ENCODE measurements around the gene RTN4RL2. TPM values are rescaled to one million over a fixed set of nuclear protein-coding genes. Genes with fewer than 3 reads are reported as not detected.

Gene RTN4RL2
- total RNA-seq, 4 donors from 2014 or later: 0.48 TPM; not detected in 3

DNA sequence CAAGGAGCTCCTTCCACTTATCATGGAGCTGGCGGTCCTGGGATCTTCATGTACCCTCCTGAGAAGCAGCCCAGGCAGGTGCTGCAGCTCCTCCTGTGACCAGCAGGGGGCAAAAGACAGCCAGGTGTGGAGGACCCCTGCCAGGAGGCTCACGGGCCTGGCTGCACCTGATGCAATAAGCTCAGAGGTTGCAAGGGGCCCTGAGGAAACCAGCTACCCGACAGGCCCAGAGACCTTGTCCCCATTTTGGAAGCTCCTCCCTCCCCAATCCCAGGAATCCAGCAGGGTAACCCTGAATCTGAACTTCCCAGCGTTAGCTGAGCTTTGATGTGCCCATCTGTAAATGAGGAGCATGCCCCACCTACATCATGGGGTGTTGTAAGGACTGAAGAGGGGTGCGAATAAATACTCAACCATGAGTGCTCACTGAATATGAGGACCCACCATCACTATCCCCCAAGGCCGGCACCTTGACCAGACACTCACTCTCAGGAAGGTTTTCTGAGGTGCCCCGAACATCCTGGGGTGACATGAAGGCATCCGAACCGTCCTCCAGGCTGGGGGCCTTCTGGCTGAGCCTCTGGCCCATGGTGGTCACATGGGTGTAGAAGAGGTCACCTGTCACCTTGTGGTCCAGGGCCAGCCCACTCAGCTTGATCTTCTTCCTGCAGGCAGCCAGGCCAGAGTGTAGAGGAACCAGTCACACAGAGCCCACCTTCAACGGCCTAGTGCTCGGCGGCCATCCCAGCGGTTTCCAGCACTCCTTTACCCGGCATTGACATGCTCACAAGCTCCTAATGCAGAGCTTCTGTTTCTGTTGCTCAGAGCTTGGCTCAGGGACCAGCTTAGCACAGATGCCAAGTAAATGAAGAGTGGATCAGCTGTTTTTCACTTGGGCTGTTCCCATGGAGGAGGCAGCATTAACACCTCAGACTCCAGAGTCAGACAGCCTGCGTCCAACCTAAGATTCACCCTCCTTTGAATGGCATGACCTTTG lies 33.5 kb downstream of the RTN4RL2 start:
- no peak overlapping the region for H3K27ac ChIP-seq
- 79 to 100% methylated on average over 1 to 13 of the region's 15 CpGs for WGBS, 2 donors (ENCODE audit: low coverage in 1 of 2)
- H3K4me1 ChIP-seq: peaks cover 0 to 3% (median 1%) of the 10 kb centered on the region in 4 donors
- no peaks in the 10 kb centered on the region for H3K27me3 ChIP-seq
- in situ Hi-C loops (cut with MboI; ENCODE audit: low pct_ligation_motif_present in 1 of 4, low pct_unique_long_range_greater_than_20kb in 1 of 4, low sequenced_read_pairs in 3 of 4): loop anchor here in 3 of 4 donors (5.0 to 25.0 kb wide), 2 partner anchors 33 to 157 kb away; partner anchors contain the start of genes P2RX3 (in 2 of the 3) and SSRP1 (in 2 of the 3)
- H3K36me3 ChIP-seq: no peaks in the 10 kb centered on the region
- no peaks in the 10 kb centered on the region for H3K9me3 ChIP-seq
- intact Hi-C loops (cut with DNase I; ENCODE audit: low total_unique reads): loop anchor here (2.0 kb wide), 1 partner anchor 29 kb away; no protein-coding TSS in a partner anchor
- TF ChIP-seq POLR2A (IDR thresholded peaks at IDR 0.05) (no peak), EP300 (IDR thresholded peaks at IDR 0.05; ENCODE audit: low read depth) (no peak), POLR2AphosphoS5 (IDR thresholded peaks at IDR 0.05) (no peak)
- TF ChIP-seq, protein P1, sequence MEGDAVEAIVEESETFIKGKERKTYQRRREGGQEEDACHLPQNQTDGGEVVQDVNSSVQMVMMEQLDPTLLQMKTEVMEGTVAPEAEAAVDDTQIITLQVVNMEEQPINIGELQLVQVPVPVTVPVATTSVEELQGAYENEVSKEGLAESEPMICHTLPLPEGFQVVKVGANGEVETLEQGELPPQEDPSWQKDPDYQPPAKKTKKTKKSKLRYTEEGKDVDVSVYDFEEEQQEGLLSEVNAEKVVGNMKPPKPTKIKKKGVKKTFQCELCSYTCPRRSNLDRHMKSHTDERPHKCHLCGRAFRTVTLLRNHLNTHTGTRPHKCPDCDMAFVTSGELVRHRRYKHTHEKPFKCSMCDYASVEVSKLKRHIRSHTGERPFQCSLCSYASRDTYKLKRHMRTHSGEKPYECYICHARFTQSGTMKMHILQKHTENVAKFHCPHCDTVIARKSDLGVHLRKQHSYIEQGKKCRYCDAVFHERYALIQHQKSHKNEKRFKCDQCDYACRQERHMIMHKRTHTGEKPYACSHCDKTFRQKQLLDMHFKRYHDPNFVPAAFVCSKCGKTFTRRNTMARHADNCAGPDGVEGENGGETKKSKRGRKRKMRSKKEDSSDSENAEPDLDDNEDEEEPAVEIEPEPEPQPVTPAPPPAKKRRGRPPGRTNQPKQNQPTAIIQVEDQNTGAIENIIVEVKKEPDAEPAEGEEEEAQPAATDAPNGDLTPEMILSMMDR (IDR thresholded peaks at IDR 0.05): peak; percentile 80 to 94 (median 89)
- H3K4me3 ChIP-seq: no peak overlapping the region
- DNase-seq: peak; percentile 68

GRCh38 chr11:57496109-57496820 lies 35.9 kb downstream of the RTN4RL2 start:
- peaks cover 6 to 17% (median 13%) of the 10 kb centered on the region in 4 donors for H3K4me1 ChIP-seq
- WGBS, 2 donors (ENCODE audit: low coverage in 1 of 2): 80 to 85% methylated on average over 5 to 9 of the region's 9 CpGs
- H3K27ac ChIP-seq: no peak overlapping the region
- H3K36me3 ChIP-seq: no peaks in the 10 kb centered on the region
- H3K4me3 ChIP-seq: no peak overlapping the region
- H3K27me3 ChIP-seq: no peaks in the 10 kb centered on the region
- DNase-seq: no peak
- no peak for TF ChIP-seq EP300 (IDR thresholded peaks at IDR 0.05; ENCODE audit: low read depth)
- TF ChIP-seq POLR2AphosphoS5 (IDR thresholded peaks at IDR 0.05): no peak
- TF ChIP-seq, protein P1 (IDR thresholded peaks at IDR 0.05): no peak
- no peak for TF ChIP-seq POLR2A (IDR thresholded peaks at IDR 0.05)
- H3K9me3 ChIP-seq: no peaks in the 10 kb centered on the region
- in situ Hi-C loops (cut with MboI; ENCODE audit: low pct_ligation_motif_present in 1 of 4, low pct_unique_long_range_greater_than_20kb in 1 of 4, low sequenced_read_pairs in 3 of 4) (loop anchor here in 2 of 4 donors (25.0 kb wide), 1 partner anchor 159 kb away; the partner anchor contains the start of genes P2RX3 (in 2 of the 2) and SSRP1 (in 2 of the 2)), intact Hi-C loops (cut with DNase I; ENCODE audit: low total_unique reads) (no loop called here)

- H3K27ac ChIP-seq: no peak overlapping the region
- in situ Hi-C loops (cut with MboI; ENCODE audit: low pct_ligation_motif_present in 1 of 4, low pct_unique_long_range_greater_than_20kb in 1 of 4, low sequenced_read_pairs in 3 of 4): loop anchor here in 2 of 4 donors (25.0 kb wide), 1 partner anchor 160 kb away; the partner anchor contains the start of genes P2RX3 (in 2 of the 2) and SSRP1 (in 2 of the 2)
Observed at GRCh38 chr11:57497303-57498247, 37.2 kb downstream of the RTN4RL2 start.

More at GRCh38 chr11:57497303-57498247, 37.2 kb downstream of the RTN4RL2 start:
- 92 to 93% methylated on average over 11 to 15 of the region's 15 CpGs for WGBS, 2 donors (ENCODE audit: low coverage in 1 of 2)
- no peaks in the 10 kb centered on the region for H3K9me3 ChIP-seq
- no peaks in the 10 kb centered on the region for H3K36me3 ChIP-seq
- H3K4me3 ChIP-seq: no peak overlapping the region
- peaks cover 6 to 17% (median 13%) of the 10 kb centered on the region in 4 donors for H3K4me1 ChIP-seq
- intact Hi-C loops (cut with DNase I; ENCODE audit: low total_unique reads): no loop called here
- no peak for DNase-seq
- TF ChIP-seq POLR2A (IDR thresholded peaks at IDR 0.05): no peak
- TF ChIP-seq, protein P1 (IDR thresholded peaks at IDR 0.05): no peak
- TF ChIP-seq EP300 (IDR thresholded peaks at IDR 0.05; ENCODE audit: low read depth): no peak
- no peak for TF ChIP-seq POLR2AphosphoS5 (IDR thresholded peaks at IDR 0.05)
- H3K27me3 ChIP-seq: no peaks in the 10 kb centered on the region
